NCI-H524 (cell line): Measurements from ENCODE around the gene TMEM132E.

Experiments
- DNase-seq, 2 experiments: peaks; one replicate each; lab custom pipeline; 2025; lab: John Stamatoyannopoulos, UW

TMEM132E gene

DNA sequence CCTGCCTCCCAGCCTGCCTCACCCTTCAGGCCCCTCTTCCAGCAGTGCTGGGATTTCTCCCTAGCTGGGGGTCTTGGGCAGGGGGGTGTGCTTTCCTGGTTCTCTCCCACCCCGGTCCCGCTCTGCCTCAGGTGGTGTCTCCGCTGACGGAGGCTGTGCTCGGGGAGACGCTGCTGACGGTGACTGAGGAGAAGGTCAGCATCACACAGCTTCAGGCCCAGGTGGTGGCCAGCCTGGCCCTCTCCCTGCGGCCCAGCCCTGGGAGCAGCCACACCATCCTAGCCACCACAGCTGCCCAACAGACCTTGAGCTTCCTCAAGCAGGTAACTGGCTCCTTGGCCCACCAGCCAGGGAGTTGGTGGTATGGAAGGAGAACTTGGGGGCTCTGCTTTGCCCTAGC is 56.5 kb downstream of the TMEM132E start:
- no peak for DNase-seq

DNA sequence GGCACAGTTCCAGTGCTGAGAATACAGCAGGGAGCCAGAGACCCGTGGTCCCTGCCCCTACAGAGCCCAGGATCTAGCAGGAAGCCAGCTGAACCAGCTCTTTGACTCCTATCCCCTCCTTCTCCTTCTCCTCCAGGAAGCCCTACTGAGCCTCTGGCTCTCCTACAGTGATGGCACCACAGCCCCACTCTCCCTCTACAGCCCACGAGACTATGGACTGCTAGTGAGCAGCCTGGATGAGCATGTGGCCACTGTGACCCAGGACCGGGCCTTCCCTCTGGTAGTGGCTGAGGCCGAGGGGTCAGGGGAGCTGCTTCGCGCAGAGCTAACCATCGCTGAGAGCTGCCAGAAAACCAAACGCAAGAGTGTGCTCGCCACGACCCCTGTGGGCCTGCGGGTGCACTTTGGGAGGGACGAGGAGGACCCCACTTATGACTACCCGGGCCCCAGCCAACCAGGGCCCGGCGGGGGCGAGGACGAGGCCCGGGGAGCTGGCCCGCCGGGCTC is 57.7 kb downstream of the TMEM132E start:
- no peak for DNase-seq

DNA sequence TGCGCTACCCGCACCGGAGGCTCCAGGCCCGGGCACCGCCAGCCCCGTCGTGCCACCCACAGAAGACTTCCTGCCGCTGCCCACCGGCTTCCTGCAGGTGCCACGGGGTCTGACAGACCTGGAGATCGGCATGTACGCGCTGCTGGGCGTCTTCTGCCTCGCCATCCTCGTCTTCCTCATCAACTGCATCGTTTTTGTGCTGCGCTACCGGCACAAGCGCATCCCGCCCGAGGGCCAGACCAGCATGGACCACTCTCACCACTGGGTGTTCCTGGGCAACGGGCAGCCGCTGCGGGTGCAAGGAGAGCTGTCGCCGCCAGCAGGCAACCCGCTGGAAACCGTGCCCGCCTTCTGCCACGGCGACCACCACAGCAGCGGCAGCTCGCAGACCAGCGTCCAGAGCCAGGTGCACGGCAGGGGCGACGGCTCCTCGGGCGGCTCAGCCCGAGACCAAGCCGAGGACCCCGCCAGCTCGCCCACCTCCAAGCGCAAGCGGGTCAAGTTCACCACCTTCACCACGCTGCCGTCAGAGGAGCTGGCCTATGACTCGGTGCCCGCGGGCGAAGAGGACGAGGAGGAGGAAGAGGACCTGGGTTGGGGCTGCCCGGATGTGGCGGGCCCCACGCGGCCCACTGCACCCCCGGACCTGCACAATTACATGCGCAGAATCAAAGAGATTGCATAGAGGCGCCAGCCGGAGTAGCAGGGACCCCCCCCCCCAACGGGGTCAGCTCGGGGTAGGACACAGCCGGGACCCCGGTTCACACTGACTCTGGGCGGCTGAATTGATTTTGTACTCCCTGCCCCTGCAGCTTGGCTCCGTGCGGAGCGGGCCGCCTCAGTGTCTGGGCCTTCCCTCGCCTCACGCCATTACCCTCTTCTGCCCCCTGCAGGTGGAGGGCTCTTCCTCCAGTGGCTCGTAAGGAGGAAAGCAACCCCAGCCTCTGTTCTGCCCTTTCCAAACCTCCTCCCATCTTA is 58.5 kb downstream of the TMEM132E start:
- DNase-seq: peak; percentile 44 to 69

DNA sequence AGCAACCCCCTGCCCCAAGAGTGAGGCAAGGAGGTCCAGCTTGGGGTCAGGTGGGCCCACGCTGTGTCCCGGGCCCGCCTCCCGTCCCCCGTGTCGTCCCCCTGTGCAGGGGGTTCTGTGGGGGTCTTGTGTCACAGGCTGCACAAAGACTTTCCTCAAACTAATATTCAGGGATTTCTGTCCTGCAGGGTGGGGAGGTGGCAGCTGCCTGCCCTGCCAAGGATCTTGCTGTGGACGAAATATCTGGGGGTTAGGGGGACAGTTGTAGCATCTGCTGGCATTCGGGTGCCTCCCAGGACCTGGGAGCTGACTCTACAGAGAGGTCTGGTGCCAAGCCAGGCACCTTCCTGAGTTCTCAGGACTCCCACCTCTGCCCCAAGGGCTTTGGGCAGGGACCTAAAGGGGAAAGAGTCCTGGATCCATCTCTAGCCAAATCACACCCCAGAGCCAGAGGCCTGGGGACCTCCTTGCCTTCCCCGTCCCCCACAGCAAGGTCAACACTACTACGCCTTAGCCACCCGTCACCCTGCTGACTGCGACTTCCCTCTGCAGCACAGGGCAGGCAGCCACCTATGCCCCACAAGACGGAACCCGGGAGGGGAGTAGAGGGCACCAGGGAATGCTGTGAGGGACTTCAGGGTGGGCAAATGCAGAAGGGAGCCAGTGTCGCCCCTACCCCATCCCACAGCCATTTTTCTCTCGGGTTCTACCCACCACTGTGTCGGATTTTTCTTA is 59.3 kb downstream of the TMEM132E start:
- no peak for DNase-seq

DNA sequence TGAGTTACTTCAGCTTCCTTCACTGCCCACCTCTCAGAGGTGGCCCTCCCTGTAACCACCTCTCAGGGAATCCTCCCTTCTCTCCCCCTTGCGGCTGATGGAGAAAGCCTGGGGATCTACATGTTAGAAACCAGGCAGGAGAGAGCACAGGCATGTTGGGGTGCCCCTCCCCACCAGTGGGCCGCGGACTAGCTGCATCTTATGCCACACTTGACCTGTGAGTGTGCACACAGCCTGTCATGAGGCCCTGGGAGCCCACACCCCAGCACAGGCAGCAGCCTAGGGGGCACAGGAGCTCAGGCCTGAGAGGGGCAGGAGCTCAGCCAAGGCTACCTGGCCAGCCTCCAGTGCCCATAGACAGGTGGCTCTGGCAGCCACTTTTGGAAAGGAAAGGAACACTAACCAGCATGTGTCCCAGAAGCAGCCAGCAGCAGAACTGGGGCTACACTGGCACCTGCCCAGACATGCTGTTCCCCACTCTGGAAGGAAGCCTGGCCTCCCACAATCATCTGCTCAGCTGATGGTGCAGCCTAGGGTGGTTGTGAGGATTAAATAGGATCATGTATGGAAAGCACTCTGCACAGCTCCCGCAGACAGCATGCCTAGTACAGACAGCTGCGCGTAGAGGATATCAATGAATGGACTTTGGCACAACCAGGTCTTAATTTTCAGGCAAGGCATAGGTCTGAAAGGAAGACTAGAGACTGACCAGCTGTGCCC is 60.5 kb downstream of the TMEM132E start:
- peak; percentile 87 to 95 for DNase-seq

DNA sequence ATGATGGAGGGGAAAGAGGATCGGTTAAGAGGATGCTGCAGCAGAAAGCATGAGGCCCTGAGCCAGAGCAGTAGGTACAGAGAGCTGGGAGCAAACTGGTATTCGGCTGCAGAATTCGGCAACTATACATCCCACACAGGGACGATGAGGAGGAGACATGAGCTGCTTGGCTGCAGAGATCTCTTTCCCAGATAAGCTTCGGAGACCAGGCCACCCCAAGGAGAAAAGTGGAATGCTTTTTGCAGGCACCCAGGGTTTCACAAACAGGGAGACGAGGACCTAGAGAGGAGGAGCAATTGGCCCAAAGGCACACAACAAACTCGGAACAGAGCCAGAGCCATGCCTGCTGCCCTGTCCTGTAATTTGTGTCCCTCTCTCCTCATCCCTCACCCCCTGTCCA is 62.0 kb downstream of the TMEM132E start:
- no peak for DNase-seq

DNA sequence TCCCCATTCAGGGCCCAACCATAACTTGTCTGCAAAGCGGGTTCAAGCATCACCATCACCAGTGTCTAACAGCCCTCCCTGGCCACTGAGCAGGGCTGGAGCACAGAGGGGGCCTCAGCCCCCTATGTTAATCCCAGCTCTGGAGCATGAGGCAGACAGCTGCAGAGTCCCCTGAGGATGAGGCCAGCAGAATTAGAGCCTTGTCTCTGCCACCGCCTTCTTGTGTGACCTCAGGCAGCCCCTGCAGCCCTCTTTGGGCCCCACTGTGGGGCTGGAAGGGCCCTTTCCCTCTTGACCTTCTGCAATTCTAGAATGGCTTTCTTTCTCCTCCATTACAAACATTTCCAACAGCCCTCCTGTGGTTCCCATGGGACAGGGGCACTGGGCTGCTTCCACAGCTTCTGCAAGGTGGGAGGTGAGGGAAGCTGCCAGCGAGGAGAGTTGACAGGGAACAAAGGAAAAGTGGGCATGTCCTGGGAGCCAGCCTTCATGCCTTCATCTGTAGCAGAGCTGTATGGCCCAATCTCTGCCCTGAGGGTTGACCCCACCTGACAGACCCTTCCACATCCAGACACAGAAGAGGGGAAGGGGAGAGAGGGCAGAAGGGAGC is 65.7 kb downstream of the TMEM132E start:
- peak in 1 of 2 experiments; percentile 16 for DNase-seq

DNA sequence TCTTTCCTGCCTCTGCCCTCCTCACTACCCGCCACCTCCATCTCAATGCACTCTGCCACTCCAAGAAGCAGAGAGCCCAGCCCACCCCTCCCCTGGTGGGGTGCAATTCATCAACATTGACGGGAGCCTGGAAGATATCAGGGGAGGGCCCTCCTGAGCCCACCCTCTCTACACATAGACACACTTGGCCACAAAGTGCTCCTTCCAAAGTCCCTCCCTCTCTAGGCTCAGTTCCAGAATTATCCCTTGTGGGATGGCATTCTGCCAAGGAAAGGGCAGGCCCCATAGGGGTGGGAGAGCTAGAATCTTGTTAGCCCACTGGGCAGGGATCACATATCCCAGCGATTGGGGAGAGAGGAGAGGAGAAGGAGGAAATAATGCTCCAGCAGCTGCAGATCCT is 66.2 kb downstream of the TMEM132E start:
- peak in 1 of 2 experiments; percentile 67 for DNase-seq

DNA sequence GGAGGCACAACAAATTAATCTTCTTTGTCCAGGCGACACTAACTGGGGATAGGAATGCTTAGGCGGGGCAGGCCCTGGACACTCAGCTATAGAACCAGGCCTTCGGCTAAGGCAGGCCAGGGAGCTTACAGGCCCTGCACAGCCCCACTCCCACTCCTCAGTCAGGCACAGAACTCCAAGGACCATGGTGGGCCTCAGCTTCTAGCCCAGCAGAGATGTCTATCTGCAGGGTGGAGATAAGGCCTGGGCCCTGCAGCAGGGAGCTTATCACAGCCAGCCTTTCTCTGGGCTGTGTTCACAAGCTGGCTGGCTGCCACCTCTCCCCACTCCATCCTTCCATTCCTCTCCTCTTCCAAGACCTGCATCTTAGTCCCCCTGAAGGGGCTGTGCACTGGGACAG is 68.1 kb downstream of the TMEM132E start:
- no peak for DNase-seq

DNA sequence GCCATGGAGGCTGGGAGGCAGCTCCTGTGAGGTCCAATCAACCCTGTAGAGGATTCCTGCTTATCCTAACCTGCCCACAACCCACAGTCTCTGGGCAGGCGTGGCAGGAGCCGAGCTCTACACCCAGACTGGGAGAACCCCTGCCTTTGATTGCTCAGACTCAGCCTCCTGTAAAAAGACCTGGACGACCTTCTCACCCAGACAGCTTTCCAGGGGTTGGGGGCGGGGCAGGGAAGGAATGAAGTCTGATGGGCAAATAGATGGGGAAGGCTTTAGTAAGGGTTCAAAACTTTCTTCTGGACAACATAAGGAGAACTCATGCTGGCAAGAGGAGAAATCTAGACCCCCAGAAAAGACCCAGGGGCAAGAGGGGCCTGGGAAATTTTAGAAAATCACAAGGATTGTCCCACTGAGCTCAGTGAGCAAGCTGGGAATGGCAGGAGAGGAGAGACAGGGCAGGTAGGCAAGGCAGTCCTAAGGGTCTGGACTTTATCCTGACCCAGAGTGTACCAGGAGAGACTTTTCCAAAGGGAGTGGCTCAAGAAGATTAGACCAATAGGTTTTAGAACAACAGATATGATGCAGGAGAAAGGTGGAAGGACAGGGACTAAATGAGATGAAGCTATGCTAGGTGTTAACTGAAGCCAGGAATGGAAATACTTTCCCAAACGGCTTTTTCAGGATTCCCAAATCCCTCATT is 70.8 kb downstream of the TMEM132E start:
- no peak for DNase-seq

DNA sequence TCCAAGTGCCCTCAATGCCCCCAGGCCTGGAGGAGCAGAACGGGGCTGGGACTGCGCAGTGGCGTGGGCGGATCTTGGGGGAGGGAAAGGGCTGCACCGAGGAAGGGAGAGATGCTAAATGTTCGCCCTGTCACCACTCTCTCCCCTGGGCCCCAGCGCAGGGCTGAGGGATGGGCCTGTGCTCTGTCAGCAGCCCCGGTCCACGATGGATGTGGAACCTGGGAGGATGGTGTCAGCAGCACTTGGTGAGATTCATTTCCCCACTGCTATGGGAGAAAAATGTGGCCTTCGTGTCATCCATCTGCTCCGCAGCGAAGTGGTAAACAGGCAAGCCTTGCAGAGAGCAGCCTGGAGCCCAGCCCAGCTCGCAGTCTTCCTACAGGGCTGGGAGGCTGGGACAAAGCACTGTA is 72.0 kb downstream of the TMEM132E start:
- DNase-seq: no peak

DNA sequence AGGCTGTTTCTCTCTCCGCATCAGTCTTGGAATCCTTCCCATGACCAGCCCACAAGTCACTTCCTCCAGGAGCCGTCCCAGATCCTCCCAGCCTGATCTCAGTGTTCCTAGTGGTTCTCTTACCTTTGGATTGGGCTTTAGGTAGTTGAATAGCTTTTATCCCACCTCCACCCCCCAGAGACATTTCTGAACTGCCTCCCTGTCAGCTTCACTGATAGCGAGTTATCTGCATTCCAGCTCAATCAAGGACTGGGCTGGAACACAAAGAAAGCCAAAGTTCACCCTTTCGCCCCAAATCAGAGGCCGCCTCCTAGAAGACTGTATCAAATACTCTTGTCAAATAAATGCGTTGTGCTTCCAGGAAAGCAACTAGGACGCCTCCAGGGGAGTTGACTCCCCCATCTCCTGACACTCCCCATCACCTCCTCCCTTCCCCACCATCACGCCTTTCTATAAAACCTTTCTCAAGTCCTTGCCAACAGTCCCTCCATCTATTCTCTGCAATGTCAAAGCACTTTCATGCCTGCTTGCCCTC is 72.7 kb downstream of the TMEM132E start:
- DNase-seq: no peak

DNA sequence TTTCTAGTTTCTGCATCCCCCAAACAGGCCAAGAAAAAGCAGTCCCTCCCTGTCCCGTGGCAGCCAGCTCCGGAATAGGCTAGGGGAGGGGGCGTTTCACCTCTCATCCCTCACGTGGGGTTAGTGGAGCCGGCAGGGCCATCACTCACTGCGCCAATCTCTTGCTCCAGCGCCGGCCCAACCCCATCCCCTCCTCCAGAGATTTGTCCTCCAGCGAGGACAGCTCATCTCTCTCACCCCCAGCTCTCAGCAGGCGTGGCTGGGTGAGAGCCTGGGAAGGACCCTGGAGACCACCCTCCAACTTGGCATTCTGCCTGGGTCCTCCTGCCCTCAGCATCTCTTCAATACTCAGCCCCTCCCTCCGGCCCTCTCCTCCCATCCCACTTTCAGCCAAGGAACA is 74.1 kb downstream of the TMEM132E start:
- no peak for DNase-seq

DNA sequence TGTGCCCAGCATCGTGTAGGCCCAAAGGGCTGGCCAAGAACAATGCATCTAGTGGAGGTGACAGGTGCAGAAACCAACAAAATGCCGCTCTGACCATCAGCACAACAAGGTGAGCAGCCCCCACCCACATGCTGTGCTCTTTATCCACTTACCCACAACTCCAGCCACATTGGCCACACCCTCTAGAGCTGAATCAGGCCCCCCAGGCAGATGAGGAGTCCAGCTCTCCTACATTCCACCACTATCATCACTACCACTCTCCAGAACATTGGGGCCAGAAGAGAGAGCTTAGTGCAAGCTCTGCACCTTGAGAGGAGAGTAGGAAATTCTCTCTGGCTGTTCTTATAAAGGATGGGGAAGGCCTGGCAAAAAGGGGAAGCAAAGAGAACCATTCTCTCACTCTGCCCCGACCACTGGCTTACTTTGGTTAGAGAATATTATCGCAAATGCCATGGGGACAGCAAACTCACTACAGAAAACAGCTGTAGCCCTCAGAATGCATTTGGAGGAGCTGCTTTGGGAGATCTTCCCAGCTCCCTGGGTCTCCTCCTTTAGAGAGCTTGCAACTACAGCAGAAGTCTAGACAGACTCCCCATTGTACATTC is 75.0 kb downstream of the TMEM132E start:
- no peak for DNase-seq

DNA sequence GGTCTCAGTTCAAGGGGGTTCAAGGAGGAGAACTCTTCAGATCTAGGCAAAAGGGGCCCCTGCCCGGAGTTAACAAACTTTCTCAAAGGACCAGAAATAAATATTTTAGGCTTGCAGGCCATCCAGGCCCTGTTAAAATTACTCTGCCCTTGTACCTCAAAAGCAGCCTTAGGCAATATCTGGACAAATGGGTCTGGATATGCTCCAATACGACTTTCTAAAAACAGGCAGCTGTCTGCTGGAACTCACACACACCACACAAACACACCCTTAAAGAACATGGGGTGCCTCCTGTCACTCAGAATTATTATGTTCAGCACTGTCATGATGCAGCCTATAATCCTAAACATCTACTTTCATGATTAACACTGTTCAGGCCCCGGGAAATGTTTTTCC is 75.5 kb downstream of the TMEM132E start:
- DNase-seq: no peak

DNA sequence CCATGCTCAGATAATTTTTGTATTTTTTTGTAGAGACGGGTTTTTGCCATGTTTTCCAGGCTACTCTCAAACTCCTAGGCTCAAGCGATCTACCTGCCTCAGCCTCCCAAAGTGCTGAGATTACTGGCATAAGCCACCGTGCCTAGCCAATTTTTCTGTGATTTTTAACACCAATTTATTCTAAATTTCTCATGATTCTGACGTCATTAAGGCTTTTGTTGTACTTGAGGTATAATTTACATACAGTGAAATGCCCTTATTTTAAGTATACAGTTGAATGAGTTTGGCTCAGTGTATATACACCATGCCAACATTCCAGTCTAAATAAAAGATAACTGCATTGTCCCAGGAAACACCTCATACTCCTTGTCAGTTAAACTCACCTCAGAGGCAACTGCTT is 77.4 kb downstream of the TMEM132E start:
- DNase-seq: no peak

DNA sequence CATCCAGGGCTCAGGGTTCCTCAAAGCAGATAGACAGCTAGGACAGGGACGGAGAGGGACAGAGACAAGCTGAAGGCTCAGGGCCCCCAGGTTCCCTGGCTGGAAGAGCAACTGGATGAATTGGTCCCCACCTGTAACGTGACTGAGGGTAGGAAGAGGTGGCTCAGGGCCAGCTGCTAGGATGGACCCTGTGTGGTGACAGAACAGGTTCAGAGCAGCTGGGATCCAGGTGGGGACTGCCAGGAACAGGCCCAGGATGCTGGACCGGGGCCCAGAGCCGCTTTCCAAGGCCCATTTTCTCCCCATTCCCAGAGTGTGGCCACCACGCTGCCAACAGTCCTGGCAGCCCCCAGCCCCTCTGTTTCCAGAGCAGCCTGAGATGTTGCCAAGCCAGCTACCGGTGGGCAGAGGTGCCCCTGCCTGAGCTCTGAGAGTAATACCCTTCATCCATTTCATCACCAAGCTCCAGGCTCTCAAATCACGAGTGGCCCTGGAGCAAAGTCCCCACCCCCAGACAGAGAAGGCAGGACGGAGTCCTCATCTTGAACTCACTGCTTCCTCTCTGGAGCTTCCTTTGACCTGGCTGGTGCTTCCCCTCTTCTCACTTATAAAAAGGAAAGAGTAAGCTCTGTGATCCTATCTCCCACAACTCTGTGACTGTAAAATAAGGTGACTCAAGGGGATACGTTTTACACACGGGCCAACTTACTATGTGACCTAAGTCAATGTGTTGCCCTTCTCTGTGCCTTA is 79.6 kb downstream of the TMEM132E start:
- no peak for DNase-seq

DNA sequence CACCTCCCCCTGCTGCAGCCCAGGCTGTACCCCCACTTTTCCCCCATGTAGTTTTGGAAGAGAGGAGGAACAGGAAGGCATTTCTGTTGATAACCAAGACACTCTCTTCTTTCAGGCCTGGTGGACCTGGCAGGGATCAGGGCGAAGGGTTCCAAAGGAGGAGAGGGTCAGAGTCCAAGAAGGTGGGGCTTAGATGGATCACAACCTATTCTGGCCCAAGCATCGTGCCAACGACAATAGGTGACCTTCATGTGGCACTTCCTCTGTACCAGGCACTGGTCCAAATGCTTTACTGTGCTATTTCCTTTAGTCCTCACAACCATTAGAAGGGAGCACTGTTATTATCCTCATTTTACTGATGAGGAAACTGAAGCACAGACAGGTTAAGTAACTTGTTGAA is 84.3 kb downstream of the TMEM132E start:
- no peak for DNase-seq

DNA sequence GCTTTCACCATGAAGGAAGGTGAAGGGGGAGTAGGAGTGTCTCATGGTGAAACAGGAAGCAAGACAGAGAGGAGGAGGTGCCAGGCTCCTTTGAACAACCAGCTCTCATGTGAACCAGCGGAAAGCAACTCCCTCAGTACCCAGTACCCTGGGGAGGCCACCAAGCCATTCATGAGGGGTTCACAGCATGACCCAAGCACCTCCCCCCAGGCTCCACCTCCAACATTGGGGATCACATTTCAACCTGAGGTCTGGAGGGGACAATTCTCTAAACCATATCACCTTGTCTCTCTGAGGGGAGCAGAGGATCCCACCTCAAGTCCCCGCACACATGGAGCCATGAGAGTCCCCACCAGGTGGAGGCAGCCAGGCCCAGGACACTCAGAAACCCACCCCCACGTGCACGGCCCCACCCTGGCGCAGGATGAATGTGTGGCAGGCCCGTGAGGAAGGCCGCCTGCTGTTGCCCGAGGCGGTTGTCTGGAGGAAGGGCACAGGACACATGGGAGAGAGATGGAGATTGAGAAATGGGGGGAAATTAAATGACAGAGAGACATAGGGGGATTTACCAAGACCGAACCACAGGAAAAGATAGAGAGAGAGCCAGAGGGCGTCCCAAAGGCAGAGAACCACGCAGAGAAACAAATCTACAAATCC is 85.9 kb downstream of the TMEM132E start:
- no peak for DNase-seq
